GM12878 (cell line): ENCODE data around the gene NEK8.

Experiments
- CTCF ChIP-seq, 3 experiments: IDR thresholded peaks in 2 of 3; conservative IDR thresholded peaks in 1 of 3; 2 replicates each; pipeline ENCODE4 v1.5.1; 2011; ENCODE audit warnings: low read depth in 3 of 3, low read length in 3 of 3, mild to moderate bottlenecking in 3 of 3, control low read depth in 2 of 3, moderate library complexity in 2 of 3, inconsistent platforms in 1 of 3, mixed read lengths in 1 of 3; ENCODE audit not compliant: control insufficient read depth in 2 of 3, insufficient read depth in 1 of 3; ENCODE audit errors: extremely low read depth in 1 of 3
- POLR2A ChIP-seq: IDR thresholded peaks from 2 replicates; pipeline ENCODE4 v1.6.1; 2011; ENCODE audit warnings: low read depth, mild to moderate bottlenecking, low read length

- TF ChIP-seq POLR2A: no peak
- no peak for TF ChIP-seq CTCF (IDR thresholded peaks at IDR 0.05 in 2 of 3, conservative IDR thresholded peaks at IDR 0.05 in 1 of 3; ENCODE audit: control insufficient read depth in 2 of 3, extremely low read depth in 1 of 3, insufficient read depth in 1 of 3, low read depth in 3 of 3, low read length in 3 of 3)
Measured at GRCh38 chr17:28715217-28715616, 13.4 kb upstream of the NEK8 start.
